HCT116 (cell line): ENCODE data around the gene PAAF1. TPM values are rescaled to one million over a fixed set of nuclear protein-coding genes. Genes with fewer than 3 reads are reported as not detected.

Experiments
- ATAC-seq: fragments of 200-7000 bp; cut with Tn5 transposase; 2 replicates; pipeline ENCODE4 v1.9.1; 2020; ENCODE audit warnings: mild to moderate bottlenecking, moderate library complexity
- BruUV-seq: library from RNA; stranded (reverse); fragments of 400-500 nt; replicated peaks from 2 replicates; lab custom pipeline; 2021; lab: Mats Ljungman, UMichigan
- CTCF ChIA-PET: fragments of 300-600 bp; sonication (Branson Sonifier 250); formaldehyde crosslinking; loops from one replicate; lab custom pipeline; 2021; ENCODE audit warnings: antibody characterized with exemption; lab: Charles Lee
- POLR2A ChIA-PET: fragments of 300-600, 350-600 bp; sonication (Branson Sonifier 250); formaldehyde crosslinking; loops from one replicate; lab custom pipeline; 2021; ENCODE audit warnings: antibody characterized with exemption; lab: Charles Lee
- RAD21 ChIA-PET, 2 experiments: fragments of 300-600 bp; sonication (Branson Sonifier 250); formaldehyde crosslinking; loops; one replicate each; lab custom pipeline; 2023; ENCODE audit warnings: low total read pairs in 2 of 2; ENCODE audit not compliant: uncharacterized antibody in 2 of 2, unreplicated experiment in 2 of 2, low non-redundant PET in 1 of 2; lab: Charles Lee
- DNase-seq: peaks from one replicate; pipeline ENCODE4 v3.0.0-alpha.2; 2010; ENCODE audit warnings: low read depth, low spot score
- H2AFZ ChIP-seq: fragments of 200-600 bp; shearing (Covaris generic), sonication (generic); 2 replicates; pipeline ENCODE4 v1.6.1; 2017; ENCODE audit warnings: low read depth, mixed run types, mixed read lengths, antibody characterized with exemption, low read length; ENCODE audit not compliant: poor library complexity, severe bottlenecking
- H3K27ac ChIP-seq: 2 replicates; pipeline ENCODE4 v1.5.1; 2012; ENCODE audit warnings: low read depth, low read length
- H3K27me3 ChIP-seq: fragments of 200-600 bp; sonication (generic); 2 replicates; pipeline ENCODE4 v1.6.1; 2016; ENCODE audit warnings: mixed run types, low read length, mixed read lengths; ENCODE audit not compliant: insufficient read depth
- H3K36me3 ChIP-seq, 2 experiments: fragments of 200-500 bp in 1 of 2; fragments of 200-600 bp in 1 of 2; sonication (Bioruptor generic) in 1 of 2; sonication (generic) in 1 of 2; 2 replicates each; pipeline versions ENCODE4 v1.5.1 to v1.6.1; 2014 to 2016; ENCODE audit warnings: low read length in 2 of 2, inconsistent platforms in 1 of 2, mixed read lengths in 1 of 2, mixed run types in 1 of 2; ENCODE audit not compliant: insufficient read depth in 2 of 2, control insufficient read depth in 1 of 2
- H3K4me1 ChIP-seq, 2 experiments: fragments of 200-600 bp in 1 of 2; sonication (generic) in 1 of 2; 2 replicates each; pipeline versions ENCODE4 v1.5.1 to v1.6.1; 2012 to 2017; ENCODE audit warnings: low read length in 2 of 2, inconsistent platforms in 1 of 2, mild to moderate bottlenecking in 1 of 2, mixed read lengths in 1 of 2, mixed run types in 1 of 2, moderate library complexity in 1 of 2; ENCODE audit not compliant: insufficient read depth in 2 of 2, control insufficient read depth in 1 of 2
- H3K4me2 ChIP-seq: fragments of 200-600 bp; sonication (generic); 2 replicates; pipeline ENCODE4 v1.6.1; 2017; ENCODE audit warnings: mixed run types, low read length, mixed read lengths
- H3K4me3 ChIP-seq, 2 experiments: fragments of 200-600 bp in 1 of 2; sonication (generic) in 1 of 2; replicated peaks in 1 of 2; 2 replicates each; pipeline ENCODE4 v1.5.1; 2011 to 2016; ENCODE audit warnings: low read length in 2 of 2, control low read depth in 1 of 2, low read depth in 1 of 2, mild to moderate bottlenecking in 1 of 2, mixed read lengths in 1 of 2, mixed run types in 1 of 2
- H3K79me2 ChIP-seq: fragments of 200-600 bp; sonication (generic); 2 replicates; pipeline ENCODE4 v1.6.1; 2017; ENCODE audit warnings: mild to moderate bottlenecking, mixed run types, low read length, moderate library complexity, mixed read lengths; ENCODE audit not compliant: insufficient read depth
- H3K9ac ChIP-seq: fragments of 200-600 bp; sonication (generic); 2 replicates; pipeline ENCODE4 v1.6.1; 2016; ENCODE audit warnings: low read length, mixed read lengths
- H3K9me2 ChIP-seq: fragments of 200-600 bp; sonication (generic), shearing (Covaris generic); 2 replicates; pipeline ENCODE4 v1.6.1; 2017; ENCODE audit warnings: mixed run types, mild to moderate bottlenecking, moderate library complexity; ENCODE audit not compliant: insufficient read depth
- H3K9me3 ChIP-seq, 2 experiments: fragments of 200-500 bp in 1 of 2; fragments of 200-600 bp in 1 of 2; sonication (Bioruptor generic) in 1 of 2; sonication (generic) in 1 of 2; 2 replicates each; pipeline ENCODE4 v1.6.1; 2014 to 2017; ENCODE audit warnings: low read length in 2 of 2, mixed read lengths in 2 of 2, inconsistent platforms in 1 of 2, low read depth in 1 of 2, mild to moderate bottlenecking in 1 of 2, mixed run types in 1 of 2, moderate library complexity in 1 of 2; ENCODE audit not compliant: control insufficient read depth in 1 of 2, insufficient read depth in 1 of 2
- H4K20me1 ChIP-seq: fragments of 200-600 bp; sonication (generic), shearing (Covaris generic); 2 replicates; pipeline ENCODE4 v1.6.1; 2017; ENCODE audit warnings: mixed run types, mild to moderate bottlenecking, moderate library complexity; ENCODE audit not compliant: insufficient read depth
- EZH2 ChIP-seq: fragments of 200-600 bp; sonication (generic); IDR thresholded peaks from 2 replicates; pipeline ENCODE4 v1.6.1; 2017; ENCODE audit warnings: antibody characterized with exemption, mixed run types
- EZH2phosphoT487 ChIP-seq: fragments of 200-600 bp; IDR thresholded peaks from 2 replicates; pipeline ENCODE4 v1.6.1; 2018; ENCODE audit warnings: antibody characterized with exemption, borderline replicate concordance
- MAX ChIP-seq: IDR thresholded peaks from 2 replicates; pipeline ENCODE4 v1.6.1; 2012
- POLR2A ChIP-seq: IDR thresholded peaks from 2 replicates; pipeline ENCODE4 v1.7.0; 2011; ENCODE audit warnings: borderline replicate concordance; ENCODE audit not compliant: insufficient read depth, insufficient read length; ENCODE audit errors: extremely low read depth
- POLR2AphosphoS5 ChIP-seq: IDR thresholded peaks from 2 replicates; pipeline ENCODE4 v1.6.1; 2011; ENCODE audit warnings: mild to moderate bottlenecking, low read depth, low read length, moderate library complexity
- YY1 ChIP-seq: IDR thresholded peaks from 2 replicates; pipeline ENCODE4 v1.6.1; 2011; ENCODE audit warnings: low read length, low read depth, moderate library complexity, mild to moderate bottlenecking; ENCODE audit not compliant: insufficient replicate concordance; ENCODE audit errors: extremely low read depth
- intact Hi-C: fragments of 100-400 bp; cut with micrococcal nuclease; formaldehyde crosslinking; loops from 2 replicates; pipeline ENCODE4 v1.10.0; 2022
- total RNA-seq: library from RNA; stranded (reverse); gene quantifications from one replicate; pipeline ENCODE4 v1.2.1, GENCODE V29; 2021; ENCODE audit not compliant: unreplicated experiment

Gene PAAF1
- total RNA-seq, 1 experiment from 2014 or later: 15.5 TPM

- H3K27ac ChIP-seq: no peak overlapping the region
- no peaks in the 10 kb centered on the region for H4K20me1 ChIP-seq
- no TSS peak for BruUV-seq
- H3K4me3 ChIP-seq: no peak overlapping the region
- no peaks in the 10 kb centered on the region for H3K27me3 ChIP-seq
- DNase-seq (no peak), ATAC-seq (no peak)
- ChIA-PET POLR2A (no interaction called here), RAD21 (no interaction called here), CTCF (interaction anchor here (1.5 kb wide), 1 partner anchor 8 kb away, joined by 3 read pairs; no protein-coding TSS in a partner anchor)
- no peak overlapping the region for H3K9ac ChIP-seq
- no peaks in the 10 kb centered on the region for H3K9me2 ChIP-seq
- H3K36me3 ChIP-seq: no peaks in the 10 kb centered on the region; a peak in 1 of 4 replicates
- TF ChIP-seq EZH2: no peak
- no peak for TF ChIP-seq POLR2A
- 0 out of 2 replicates have a peak, but pooled peaks have one; percentile 19 for TF ChIP-seq POLR2AphosphoS5
- intact Hi-C loops: no loop called here
- H3K9me3 ChIP-seq: no peaks in the 10 kb centered on the region
- peaks cover 2 to 6% of the 10 kb centered on the region in 2 experiments; a peak in 2 of 4 replicates for H3K4me1 ChIP-seq
- H3K79me2 ChIP-seq: no peaks in the 10 kb centered on the region
- H3K4me2 ChIP-seq: no peak overlapping the region
- H2AFZ ChIP-seq: no peak overlapping the region
These were observed 94.4 kb downstream of the PAAF1 start for GRCh38 chr11:73971175-73971719.

- ChIA-PET POLR2A (interaction anchor here (1.0 kb wide), 1 partner anchor 10 kb away, joined by 3 read pairs; the partner anchor contains the start of gene UCP2), RAD21 (no interaction called here), CTCF (interaction anchor here (1.5 kb wide), 1 partner anchor 9 kb away, joined by 3 read pairs; no protein-coding TSS in a partner anchor)
- H3K27ac ChIP-seq: no peak overlapping the region
- no TSS peak for BruUV-seq
- TF ChIP-seq YY1: no peak
- TF ChIP-seq POLR2AphosphoS5: no peak
- TF ChIP-seq POLR2A: no peak
- no peak for TF ChIP-seq MAX
- no peak for TF ChIP-seq EZH2phosphoT487
- H3K79me2 ChIP-seq: no peaks in the 10 kb centered on the region
- H3K36me3 ChIP-seq: peaks cover 0 to 2% of the 10 kb centered on the region in 2 experiments; a peak in 1 of 4 replicates
- no peak overlapping the region for H3K4me3 ChIP-seq
- ATAC-seq: no peak
- no peak overlapping the region for H2AFZ ChIP-seq
- no peaks in the 10 kb centered on the region for H3K27me3 ChIP-seq
- H4K20me1 ChIP-seq: no peaks in the 10 kb centered on the region
- no peak overlapping the region for H3K9ac ChIP-seq
- DNase-seq: no peak
- H3K4me2 ChIP-seq: no peak overlapping the region
- no peaks in the 10 kb centered on the region for H3K9me3 ChIP-seq
- no peaks in the 10 kb centered on the region for H3K9me2 ChIP-seq
- H3K4me1 ChIP-seq: peaks cover 2 to 6% of the 10 kb centered on the region in 2 experiments; a peak in 2 of 4 replicates
- intact Hi-C loops: no loop called here
These were observed 95.4 kb downstream of the PAAF1 start for GRCh38 chr11:73972187-73972586.
